HepG2 (cell line): ENCODE data around the gene OR4D6. TPM values are rescaled to one million over a fixed set of nuclear protein-coding genes. Genes with fewer than 3 reads are reported as not detected.
A peak's percentile ranks its signal among the peaks of the same experiment; 100 is the strongest.

ENCODE experiments used
- ATAC-seq: fragments of 200-7000 bp; cut with Tn5 transposase; 3 replicates; pipeline ENCODE4 v1.9.1; 2020; ENCODE audit warnings: mild to moderate bottlenecking, moderate library complexity
- BruUV-seq: library from RNA; stranded (reverse); fragments of 400-500 nt; replicated peaks from 2 replicates; lab custom pipeline; 2021; lab: Mats Ljungman, UMichigan
- CTCF ChIA-PET: fragments of 300-600 bp; formaldehyde crosslinking; extraction: SDS; loops from one replicate; lab custom pipeline; 2021; ENCODE audit warnings: low total read pairs, inconsistent platforms, low intra/inter-chr PET ratio; lab: Yijun Ruan, JAX
- POLR2A ChIA-PET: fragments of 350-600 bp; sonication (Branson Sonifier 250); formaldehyde crosslinking; loops from one replicate; lab custom pipeline; 2020; ENCODE audit warnings: antibody characterized with exemption, inconsistent platforms; lab: Yijun Ruan, JAX
- DNase-seq: peaks from one replicate; pipeline ENCODE4 v3.0.0-alpha.2; 2015; ENCODE audit warnings: low spot score
- FAIRE-seq: peaks from 3 replicates; lab custom pipeline; 2011; peaks lifted over from hg19 to GRCh38; lab: Jason Lieb, UNC
- H2AFZ ChIP-seq: one replicate; pipeline ENCODE4 v1.6.1; 2011; ENCODE audit warnings: low read length, inconsistent platforms
- H3K27ac ChIP-seq: fragments of 300-600 bp; 3 replicates; pipeline ENCODE4 v1.8.0; 2011; ENCODE audit warnings: mixed run types, mild to moderate bottlenecking, mixed read lengths, low read length, inconsistent platforms; ENCODE audit not compliant: insufficient read depth; ENCODE audit errors: extremely low read length
- H3K27me3 ChIP-seq, 2 experiments: fragments of 200-600 bp in 1 of 2; 2 replicates in 1 of 2; 3 replicates in 1 of 2; pipeline versions ENCODE4 v1.6.0 to v1.8.0; 2011; ENCODE audit warnings: low read length in 2 of 2, mild to moderate bottlenecking in 2 of 2, moderate library complexity in 2 of 2, inconsistent platforms in 1 of 2; ENCODE audit not compliant: insufficient read depth in 2 of 2, control insufficient read depth in 1 of 2
- H3K36me3 ChIP-seq, 2 experiments: fragments of 200-600 bp in 1 of 2; replicated peaks in 1 of 2; 2 replicates in 1 of 2; 3 replicates in 1 of 2; pipeline versions ENCODE4 v1.5.1 to v1.8.0; 2011; ENCODE audit warnings: low read length in 2 of 2, inconsistent platforms in 1 of 2; ENCODE audit not compliant: insufficient read depth in 2 of 2, control insufficient read depth in 1 of 2
- H3K4me1 ChIP-seq: 2 replicates; pipeline ENCODE4 v1.5.1; 2012; ENCODE audit warnings: low read length, inconsistent platforms; ENCODE audit not compliant: insufficient read depth
- H3K4me2 ChIP-seq: 2 replicates; pipeline ENCODE4 v1.6.0; 2011; ENCODE audit warnings: low read depth, low read length, inconsistent platforms
- H3K4me3 ChIP-seq, 3 experiments: fragments of 200-600 bp in 1 of 3; sonication (generic), shearing (Covaris generic) in 1 of 3; replicated peaks in 1 of 3; 2 replicates each; pipeline ENCODE4 v1.5.1; 2011 to 2016; ENCODE audit warnings: low read length in 3 of 3, inconsistent platforms in 2 of 3, low read depth in 2 of 3, mild to moderate bottlenecking in 2 of 3, control low read depth in 1 of 3, mixed read lengths in 1 of 3; ENCODE audit not compliant: insufficient read depth in 1 of 3
- H3K79me2 ChIP-seq: one replicate; pipeline ENCODE4 v1.6.1; 2011; ENCODE audit warnings: low read length, inconsistent platforms; ENCODE audit not compliant: insufficient read depth
- H3K9ac ChIP-seq: 2 replicates; pipeline ENCODE4 v1.6.0; 2011; ENCODE audit warnings: mild to moderate bottlenecking, low read depth, low read length, inconsistent platforms; ENCODE audit not compliant: insufficient read depth
- H3K9me3 ChIP-seq: 2 replicates; pipeline ENCODE4 v1.5.1; 2012; ENCODE audit warnings: mild to moderate bottlenecking, low read length
- H4K20me1 ChIP-seq: 2 replicates; pipeline ENCODE4 v1.6.0; 2011; ENCODE audit warnings: inconsistent platforms, mild to moderate bottlenecking, low read length, moderate library complexity; ENCODE audit not compliant: insufficient read depth
- AHR ChIP-seq: IDR thresholded peaks from 2 replicates; pipeline ENCODE4 v1.6.1; 2018; ENCODE audit warnings: missing genetic modification reagents, missing compliant biosample characterization
- CEBPB ChIP-seq: IDR thresholded peaks from 2 replicates; pipeline ENCODE4 v1.6.1; 2011; ENCODE audit warnings: low read depth, low read length, improper control_type of control experiment, borderline replicate concordance
- KMT2A ChIP-seq: sonication (generic); formaldehyde crosslinking; IDR thresholded peaks from 2 replicates; pipeline ENCODE4 v1.4.0; 2020; ENCODE audit warnings: missing genetic modification reagents
- MATR3 ChIP-seq: sonication (generic); formaldehyde crosslinking; IDR thresholded peaks from 2 replicates; pipeline ENCODE4 v1.4.0; 2020; ENCODE audit warnings: missing genetic modification reagents
- PBX3 ChIP-seq: sonication (generic); formaldehyde crosslinking; IDR thresholded peaks from 2 replicates; pipeline ENCODE4 v1.8.1; 2023; ENCODE audit warnings: missing genetic modification reagents, inconsistent platforms, borderline replicate concordance
- PLRG1 ChIP-seq: fragments of 450-650 bp; conservative IDR thresholded peaks from 2 replicates; pipeline ENCODE4 v1.6.1; 2016
- TEAD2 ChIP-seq: sonication (generic); formaldehyde crosslinking; IDR thresholded peaks from 2 replicates; pipeline ENCODE4 v1.9.0; 2021; ENCODE audit warnings: missing genetic modification reagents
- THAP9 ChIP-seq: sonication (generic); formaldehyde crosslinking; IDR thresholded peaks from 2 replicates; pipeline ENCODE4; 2020; ENCODE audit warnings: missing genetic modification reagents, mild to moderate bottlenecking, borderline replicate concordance
- TSC22D2 ChIP-seq: sonication (generic); formaldehyde crosslinking; IDR thresholded peaks from 2 replicates; pipeline ENCODE4 v1.5.1; 2020; ENCODE audit warnings: missing genetic modification reagents, mild to moderate bottlenecking, borderline replicate concordance
- ZNF230 ChIP-seq: sonication (generic); formaldehyde crosslinking; IDR thresholded peaks from 2 replicates; pipeline ENCODE4 v1.4.0; 2020; ENCODE audit warnings: mild to moderate bottlenecking, missing genetic modification reagents
- ZNF253 ChIP-seq: sonication (generic); formaldehyde crosslinking; IDR thresholded peaks from 2 replicates; pipeline ENCODE4 v1.8.0; 2022; ENCODE audit warnings: mild to moderate bottlenecking, missing genetic modification reagents, borderline replicate concordance
- ZNF331 ChIP-seq: sonication (generic); formaldehyde crosslinking; IDR thresholded peaks from 2 replicates; pipeline ENCODE4 v1.4.0; 2020; ENCODE audit warnings: missing genetic modification reagents
- ZNF44 ChIP-seq: sonication (generic); formaldehyde crosslinking; IDR thresholded peaks from 2 replicates; pipeline ENCODE4 v1.5.1; 2020; ENCODE audit warnings: mild to moderate bottlenecking, missing genetic modification reagents
- ZNF562 ChIP-seq: sonication (generic); formaldehyde crosslinking; IDR thresholded peaks from 2 replicates; pipeline ENCODE4 v1.8.0; 2022; ENCODE audit warnings: missing genetic modification reagents, borderline replicate concordance
- ZNF746 ChIP-seq: sonication (generic); formaldehyde crosslinking; IDR thresholded peaks from 2 replicates; pipeline ENCODE4 v1.8.0; 2022; ENCODE audit warnings: mild to moderate bottlenecking, missing genetic modification reagents
- WGBS: methylation state at CpG from one replicate; pipeline ENCODE4 v1.1.6; 2017; ENCODE audit warnings: low lambda C conversion rate; 5-methylcytosine and 5-hydroxymethylcytosine counted together
- in situ Hi-C: cut with HindIII; loops from 2 replicates; pipeline ENCODE4 v1.10.0; 2017; ENCODE audit warnings: low pct_unique_long_range_greater_than_20kb; ENCODE audit not compliant: extremely low pct_ligation_motif_present
- intact Hi-C: fragments of 100-400 bp; cut with micrococcal nuclease; formaldehyde crosslinking; loops from one replicate; pipeline ENCODE4 v1.10.0; 2022; ENCODE audit not compliant: unreplicated experiment
- polyA plus RNA-seq, 8 experiments: library from polyadenylated mRNA; depleted of rRNA in 3 of 8; stranded (reverse) in 7 of 8; unstranded in 1 of 8; fragments of >200 nt; fragmentation: Illumina TruSeq in 4 of 8; extraction: Trizol in 4 of 8; gene quantifications; 2 replicates each; pipeline versions ENCODE4 v1.2.1 to v1.2.3, GENCODE V29; 2011 to 2016; ENCODE audit warnings: low read depth in 4 of 8, missing spikeins in 1 of 8, mixed read lengths in 1 of 8; ENCODE audit not compliant: insufficient read depth in 1 of 8
- total RNA-seq, 5 experiments: library from RNA; depleted of rRNA; stranded (reverse); fragments of >200 nt; fragmentation: Illumina TruSeq; extraction: Trizol; gene quantifications; 2 replicates each; pipeline ENCODE4 v1.2.3, GENCODE V29; 2016; ENCODE audit warnings: low read depth in 1 of 5
- TF ChIP-seq, protein P1 (sequence below): IDR thresholded peaks from 2 replicates; pipeline ENCODE4 v1.6.1; 2016; ENCODE audit warnings: mild to moderate bottlenecking

OR4D6 gene
- total and polyA plus RNA-seq, 2 of the 13 experiments (the other 11 are each of a cell fraction or from before 2014, with no cell fraction given), result not detected

DNA sequence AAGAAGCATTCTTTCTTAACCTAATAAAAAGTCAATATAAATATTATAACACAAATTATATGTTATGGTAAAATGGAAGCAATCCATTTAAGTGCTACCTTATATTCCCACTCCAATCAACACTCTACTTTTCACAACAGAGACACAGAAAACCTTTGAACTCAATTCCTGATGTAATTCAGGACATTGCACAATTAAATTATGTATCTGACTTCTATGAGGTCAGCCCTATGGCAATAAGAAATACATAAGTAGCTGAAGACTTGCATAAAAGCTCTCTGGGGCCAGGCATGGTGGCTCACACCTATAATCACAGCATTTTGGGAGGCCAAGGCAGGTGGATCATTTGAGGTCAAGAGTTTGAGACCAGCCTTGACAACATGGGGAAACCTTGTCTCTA lies 23.1 kb downstream of the OR4D6 start:
- no peak overlapping the region for H2AFZ ChIP-seq
- ChIA-PET CTCF (no interaction called here), POLR2A (no interaction called here)
- DNase-seq (no peak), ATAC-seq (no peak), FAIRE-seq (no peak)
- in situ Hi-C loops, result no loop called here
- no peak overlapping the region for H3K4me2 ChIP-seq
- H3K9me3 ChIP-seq, result no peaks in the 10 kb centered on the region
- BruUV-seq, result no TSS peak
- TF ChIP-seq CEBPB (peak; percentile 39; the same call in 1 of the 2 replicates), ZNF44 (CRISPR knock-in tag) (no peak)
- no peaks in the 10 kb centered on the region for H3K4me1 ChIP-seq
- no peaks in the 10 kb centered on the region for H4K20me1 ChIP-seq
- no peaks in the 10 kb centered on the region for H3K79me2 ChIP-seq
- no peaks in the 10 kb centered on the region for H3K36me3 ChIP-seq
- no peaks in the 10 kb centered on the region; a peak in 1 of 5 replicates for H3K27me3 ChIP-seq
- H3K9ac ChIP-seq, result no peak overlapping the region
- no peak overlapping the region for H3K4me3 ChIP-seq
- no peak overlapping the region for H3K27ac ChIP-seq
- intact Hi-C loops, result no loop called here

GRCh38 chr11:59480359-59480758 lies 23.6 kb downstream of the OR4D6 start:
- H3K9ac ChIP-seq, result no peak overlapping the region
- 13% methylated on average over 3 of the region's 3 CpGs for WGBS
- no peak for FAIRE-seq
- H3K79me2 ChIP-seq, result no peaks in the 10 kb centered on the region
- POLR2A ChIA-PET, result no interaction called here
- H3K27ac ChIP-seq, result no peak overlapping the region
- in situ Hi-C loops, result no loop called here
- no peak overlapping the region for H3K4me2 ChIP-seq
- BruUV-seq, result no TSS peak
- H4K20me1 ChIP-seq, result no peaks in the 10 kb centered on the region
- H3K9me3 ChIP-seq, result no peaks in the 10 kb centered on the region
- CTCF ChIA-PET, result no interaction called here
- intact Hi-C loops, result no loop called here
- no peaks in the 10 kb centered on the region for H3K36me3 ChIP-seq
- no peak for ATAC-seq
- H3K4me3 ChIP-seq, result no peak overlapping the region
- no peak for DNase-seq
- H2AFZ ChIP-seq, result no peak overlapping the region
- no peaks in the 10 kb centered on the region for H3K4me1 ChIP-seq
- H3K27me3 ChIP-seq, result no peaks in the 10 kb centered on the region; a peak in 1 of 5 replicates
- no peak for TF ChIP-seq TSC22D2 (CRISPR knock-in tag)
- TF ChIP-seq ZNF562 (CRISPR knock-in tag), result no peak
- TF ChIP-seq PLRG1, result no peak
- no peak for TF ChIP-seq THAP9 (CRISPR knock-in tag)
- TF ChIP-seq ZNF746 (CRISPR knock-in tag), result no peak
- TF ChIP-seq KMT2A (CRISPR knock-in tag), result no peak
- TF ChIP-seq, protein P1, sequence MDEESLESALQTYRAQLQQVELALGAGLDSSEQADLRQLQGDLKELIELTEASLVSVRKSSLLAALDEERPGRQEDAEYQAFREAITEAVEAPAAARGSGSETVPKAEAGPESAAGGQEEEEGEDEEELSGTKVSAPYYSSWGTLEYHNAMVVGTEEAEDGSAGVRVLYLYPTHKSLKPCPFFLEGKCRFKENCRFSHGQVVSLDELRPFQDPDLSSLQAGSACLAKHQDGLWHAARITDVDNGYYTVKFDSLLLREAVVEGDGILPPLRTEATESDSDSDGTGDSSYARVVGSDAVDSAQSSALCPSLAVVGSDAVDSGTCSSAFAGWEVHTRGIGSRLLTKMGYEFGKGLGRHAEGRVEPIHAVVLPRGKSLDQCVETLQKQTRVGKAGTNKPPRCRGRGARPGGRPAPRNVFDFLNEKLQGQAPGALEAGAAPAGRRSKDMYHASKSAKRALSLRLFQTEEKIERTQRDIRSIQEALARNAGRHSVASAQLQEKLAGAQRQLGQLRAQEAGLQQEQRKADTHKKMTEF (CRISPR knock-in tag), result no peak
- TF ChIP-seq ZNF230 (CRISPR knock-in tag), result no peak
- TF ChIP-seq AHR (CRISPR knock-in tag), result no peak
- TF ChIP-seq ZNF253 (CRISPR knock-in tag), result no peak
- TF ChIP-seq MATR3, result no peak
- TF ChIP-seq PBX3, result no peak
- no peak for TF ChIP-seq ZNF331 (CRISPR knock-in tag)
- TF ChIP-seq TEAD2, result no peak
